HG03045 (cell line): ENCODE data around the gene NLN.
"Not testable (repeated sequence)": the region's sequence is repeated elsewhere in the genome, so short reads cannot be mapped to it uniquely, and the experiment has no call there.

Experiments
- ATAC-seq: cut with Tn5 transposase; IDR thresholded peaks from one replicate; pipeline ENCODE4 v1.9.1; 2021; ENCODE audit warnings: mild to moderate bottlenecking, moderate library complexity; ENCODE audit not compliant: unreplicated experiment

NLN gene

DNA sequence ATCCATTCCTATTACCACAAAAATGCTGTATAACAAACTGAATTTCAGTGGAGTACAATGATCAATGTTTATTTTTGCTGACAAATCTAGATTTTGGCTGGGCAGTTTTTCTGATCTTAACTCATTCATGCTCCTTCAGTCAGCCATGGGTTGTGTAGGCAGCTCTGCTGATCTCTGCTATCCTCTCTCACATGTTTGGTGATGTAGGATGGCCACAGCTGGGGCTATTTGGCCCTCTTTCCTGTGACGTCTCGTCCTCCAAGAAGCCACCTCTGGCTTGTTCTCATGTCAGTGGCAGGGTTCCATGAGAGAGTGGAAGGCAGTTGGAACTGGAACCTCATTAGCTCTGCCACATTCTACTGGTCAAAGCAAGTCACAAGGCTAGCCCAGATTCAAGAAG, 8.9 kb downstream of the NLN start:
- no peak for ATAC-seq

DNA sequence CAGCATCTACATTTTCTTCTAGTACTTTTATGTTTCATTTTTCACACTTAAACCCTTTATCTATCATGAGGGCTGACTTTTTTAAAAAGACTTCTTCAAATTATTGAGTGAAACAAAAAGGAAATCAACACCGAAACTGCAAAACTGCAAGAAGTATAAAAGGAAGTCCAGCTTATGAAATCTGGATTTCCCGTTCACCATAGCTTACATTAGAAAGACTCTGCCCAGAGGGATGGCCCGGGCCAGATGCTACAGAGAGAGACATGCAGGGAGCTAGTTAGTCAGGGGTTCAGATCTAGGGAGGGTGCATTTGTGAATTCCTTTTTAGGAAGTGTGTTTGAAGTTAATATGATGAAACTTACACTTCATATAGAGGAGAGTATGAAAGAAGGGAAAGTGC, 10.0 kb downstream of the NLN start:
- not testable (repeated sequence) for ATAC-seq

DNA sequence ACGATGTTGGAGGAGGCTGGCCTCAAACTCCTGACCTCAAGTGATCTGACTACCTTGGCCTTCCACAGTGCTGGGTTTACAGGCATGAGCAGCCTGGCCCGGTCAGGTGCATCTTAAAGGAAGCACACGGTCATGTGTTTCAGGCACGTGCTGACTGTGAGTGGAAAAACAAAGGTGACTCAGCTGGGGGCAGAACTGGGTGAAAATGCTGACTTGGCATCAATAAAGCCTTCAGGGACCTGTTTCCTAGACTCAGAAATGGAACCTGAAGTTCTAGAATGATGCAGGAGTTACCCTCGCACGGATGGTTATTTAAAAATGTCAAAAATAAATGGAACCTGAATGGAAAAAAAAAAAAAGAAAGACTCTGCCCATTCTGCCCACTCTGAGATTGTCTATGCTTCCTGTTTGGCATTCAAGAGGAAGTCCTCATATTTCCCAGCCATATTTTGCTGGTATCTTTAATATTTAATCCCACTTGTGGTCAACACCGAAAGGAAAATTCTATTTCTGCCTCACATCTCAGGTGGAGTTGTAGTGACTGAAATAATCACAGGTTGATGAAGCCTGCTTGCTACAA, 12.3 kb downstream of the NLN start:
- not testable (repeated sequence) for ATAC-seq

DNA sequence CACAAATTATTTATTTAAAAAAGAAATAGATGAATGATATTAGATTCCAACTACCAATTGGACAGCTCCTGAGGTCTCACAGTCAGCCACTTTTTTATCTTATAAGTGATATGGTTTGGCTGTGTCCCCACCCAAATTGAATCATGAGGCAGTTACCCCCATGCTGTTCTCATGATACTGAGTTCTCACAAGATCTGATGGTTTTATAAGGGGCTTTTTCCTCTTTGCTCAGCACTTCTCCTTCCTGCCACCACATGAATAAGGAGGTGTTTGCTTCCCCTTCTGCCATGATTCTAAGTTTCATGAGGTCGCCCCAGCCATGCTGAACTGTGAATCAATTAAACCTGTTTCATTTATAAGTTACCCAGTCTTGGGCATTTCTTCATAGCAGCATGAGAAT, 12.9 kb downstream of the NLN start:
- no peak for ATAC-seq

DNA sequence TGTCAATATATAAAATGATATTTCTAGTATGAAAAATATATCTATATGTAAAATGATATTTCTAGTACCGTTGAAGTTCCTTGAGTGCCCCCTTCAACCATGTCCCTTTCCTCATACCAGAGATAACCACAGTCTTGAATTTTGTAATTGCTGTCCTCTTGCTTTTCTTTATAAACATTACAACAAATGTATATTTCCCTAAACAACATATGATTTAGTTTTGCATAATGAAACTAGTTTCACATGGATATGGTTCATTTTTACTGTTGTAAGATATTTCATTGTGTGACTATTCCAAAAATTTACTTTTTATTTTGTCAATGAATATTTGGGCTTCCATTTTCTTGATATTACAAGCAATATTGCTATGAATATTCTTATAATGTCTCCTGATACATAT, 14.0 kb downstream of the NLN start:
- ATAC-seq, result no peak

DNA sequence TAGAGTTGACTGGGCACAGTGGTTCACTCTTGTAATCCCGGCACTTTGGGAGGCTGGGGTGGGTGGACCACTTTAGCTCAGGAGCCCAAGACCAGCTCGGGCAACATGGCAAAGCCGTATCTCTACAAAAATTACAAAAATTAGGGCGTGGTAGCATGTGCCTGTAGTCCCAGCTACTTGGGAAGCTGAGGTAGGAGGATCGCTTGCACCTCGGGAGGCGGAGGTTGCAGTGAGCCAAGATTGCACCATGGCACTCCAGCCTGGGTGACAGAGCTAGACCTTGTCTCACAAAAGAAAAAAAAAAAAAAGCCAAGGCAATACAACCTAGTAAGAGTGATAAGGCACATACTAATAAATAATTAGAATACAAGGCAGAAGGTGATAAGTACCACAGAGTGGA, 15.8 kb downstream of the NLN start:
- no peak for ATAC-seq

DNA sequence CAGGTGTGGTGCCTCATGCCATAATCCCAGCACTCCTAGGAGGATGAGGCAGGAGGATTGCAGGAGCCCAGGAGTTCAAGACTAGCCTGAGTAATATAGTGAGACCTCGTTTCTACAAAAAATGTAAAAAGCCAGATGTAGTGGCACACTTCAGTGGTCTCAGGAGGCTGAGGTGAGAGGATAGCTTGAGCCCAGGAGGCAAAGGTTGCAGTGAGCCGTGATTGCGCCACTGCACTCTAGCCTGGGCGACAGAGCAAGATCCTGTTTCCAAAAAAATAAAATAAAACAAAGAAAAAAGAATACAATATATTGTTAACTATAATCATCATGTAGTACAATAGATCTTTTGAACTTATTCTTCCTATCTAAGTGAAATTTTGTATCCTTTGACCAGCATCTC, 16.3 kb downstream of the NLN start:
- ATAC-seq, result no peak

DNA sequence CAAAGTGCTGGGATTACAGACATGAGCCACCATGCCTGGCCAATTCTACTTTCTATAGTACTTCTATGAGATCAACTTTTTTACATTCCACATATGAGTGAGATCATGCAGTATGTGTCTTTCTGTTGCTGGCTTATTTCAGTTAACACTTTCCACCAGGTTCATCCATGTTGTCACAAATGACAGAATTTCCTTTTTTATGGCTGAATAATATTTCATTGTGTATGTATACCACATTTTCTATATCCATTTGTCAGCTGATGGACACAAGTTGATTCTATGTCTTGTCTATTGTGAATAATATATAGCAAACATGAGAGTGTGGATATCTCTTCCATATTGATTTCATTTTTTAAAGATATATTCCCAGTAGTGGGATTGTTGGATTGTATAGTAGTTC, 17.2 kb downstream of the NLN start:
- ATAC-seq, result no peak

DNA sequence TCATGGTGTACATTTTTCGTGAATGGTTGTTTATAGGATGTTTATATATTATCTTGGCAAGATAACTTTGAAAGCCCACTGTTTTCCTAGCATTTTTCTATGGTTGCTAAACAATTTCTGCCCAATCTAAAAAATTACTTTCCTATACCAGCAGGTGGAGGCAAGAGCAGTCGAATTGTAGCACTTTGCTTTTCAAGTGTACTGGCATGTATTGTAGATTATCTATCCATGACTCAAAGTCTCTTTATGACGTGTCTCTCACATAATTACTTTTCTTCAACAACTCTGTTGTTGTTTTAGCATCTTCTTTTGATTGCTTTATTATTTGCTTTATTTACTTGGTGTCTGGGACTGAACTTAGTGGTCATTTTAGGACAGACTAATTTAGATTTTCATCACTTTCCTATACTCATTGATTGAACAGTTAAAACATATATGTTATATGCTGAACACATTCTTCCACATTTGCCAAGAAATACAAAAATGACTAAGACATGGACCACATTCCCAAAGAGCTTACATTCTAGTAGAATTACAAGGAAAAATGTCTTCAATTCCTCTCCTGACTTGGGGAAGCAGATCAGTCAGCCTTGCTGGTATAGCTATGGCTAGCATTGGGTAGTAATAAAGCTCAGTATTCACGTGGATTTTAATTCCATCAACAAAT, 20.7 kb downstream of the NLN start:
- peak; percentile 53 for ATAC-seq

DNA sequence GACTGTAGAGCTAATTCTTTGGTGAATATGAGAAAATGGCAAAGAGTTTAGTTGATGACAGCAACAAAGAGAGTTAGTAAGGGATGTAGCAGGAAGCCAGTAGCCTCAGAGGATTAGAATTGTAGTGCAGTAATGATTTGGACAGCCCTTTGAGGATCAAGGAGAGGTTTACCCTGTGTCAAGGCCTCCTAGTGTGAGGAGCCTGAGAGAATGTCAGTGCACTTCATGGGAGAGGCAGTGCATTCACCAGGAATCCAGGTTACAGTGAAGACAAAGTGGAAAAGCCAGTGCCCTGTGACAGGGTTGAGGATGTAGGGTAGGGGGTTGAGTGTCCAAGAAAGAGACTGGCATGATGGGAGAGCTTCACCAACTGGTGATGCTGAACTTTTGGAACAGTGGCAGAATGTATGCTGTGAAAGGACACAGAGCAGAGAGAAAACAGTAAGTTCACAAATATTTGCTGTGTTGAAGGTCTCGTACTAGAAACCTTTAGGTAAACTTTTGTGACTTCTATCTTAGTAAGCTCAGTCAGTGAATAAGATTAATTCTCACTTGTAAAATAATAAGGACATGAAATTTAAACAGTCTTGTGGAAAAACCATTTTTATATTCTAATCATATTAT, 27.3 kb downstream of the NLN start:
- no peak for ATAC-seq

DNA sequence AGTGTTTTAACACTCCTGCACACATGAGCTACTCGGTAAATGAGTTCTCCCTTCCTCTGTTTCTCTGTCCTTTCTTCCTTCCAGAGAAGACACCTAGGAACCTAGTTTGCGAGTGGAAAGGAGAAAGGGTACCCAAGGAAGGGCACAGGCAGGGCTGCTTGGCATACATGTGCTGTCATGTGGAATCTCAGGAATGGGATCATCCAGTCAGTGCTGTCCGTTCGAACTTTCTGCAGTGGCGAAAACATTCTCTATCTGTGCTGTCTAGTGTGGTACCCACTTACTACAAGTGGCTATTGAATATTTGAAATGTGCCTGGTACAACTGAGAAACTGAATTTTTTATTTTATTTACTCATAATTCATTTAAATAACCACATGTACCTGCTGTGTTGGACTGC, 28.0 kb downstream of the NLN start:
- no peak for ATAC-seq

DNA sequence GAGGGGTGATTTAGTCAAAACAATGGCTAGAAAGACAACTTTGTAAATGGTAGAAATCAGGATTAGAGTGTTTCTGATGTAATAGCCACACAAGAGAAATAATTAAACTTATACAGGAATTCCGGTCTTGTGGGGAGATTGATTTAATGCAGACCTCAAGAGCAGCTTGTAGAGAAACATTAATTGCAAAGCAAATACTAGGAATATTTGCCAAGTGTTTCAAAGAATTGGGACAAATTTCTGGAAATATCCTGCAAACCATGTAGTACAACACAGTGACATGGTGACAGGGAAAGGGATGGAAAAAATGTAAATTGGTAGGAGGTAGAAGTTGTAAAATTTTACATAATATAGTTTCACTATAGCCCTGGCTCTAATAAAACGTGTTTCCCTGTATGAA, 28.9 kb downstream of the NLN start:
- ATAC-seq, result no peak

DNA sequence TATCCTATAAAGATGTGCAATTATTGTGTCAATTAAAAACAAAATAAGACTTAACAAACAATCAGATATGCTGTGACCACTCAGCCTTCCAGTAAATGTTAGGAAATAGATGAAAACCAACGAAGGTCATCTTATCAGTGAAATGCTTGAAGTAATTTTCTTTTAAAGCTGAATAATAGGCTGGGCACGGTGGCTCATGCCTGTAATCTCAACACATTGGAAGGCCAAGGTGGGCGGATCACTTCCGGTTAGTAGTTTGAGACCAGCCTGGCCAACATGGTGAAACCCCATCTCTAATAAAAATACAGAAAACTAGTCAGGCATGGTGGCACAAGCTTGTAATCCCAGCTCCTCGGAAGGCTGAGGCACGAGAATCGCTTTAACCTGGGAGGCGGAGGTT, 31.2 kb downstream of the NLN start:
- ATAC-seq, result no peak

DNA sequence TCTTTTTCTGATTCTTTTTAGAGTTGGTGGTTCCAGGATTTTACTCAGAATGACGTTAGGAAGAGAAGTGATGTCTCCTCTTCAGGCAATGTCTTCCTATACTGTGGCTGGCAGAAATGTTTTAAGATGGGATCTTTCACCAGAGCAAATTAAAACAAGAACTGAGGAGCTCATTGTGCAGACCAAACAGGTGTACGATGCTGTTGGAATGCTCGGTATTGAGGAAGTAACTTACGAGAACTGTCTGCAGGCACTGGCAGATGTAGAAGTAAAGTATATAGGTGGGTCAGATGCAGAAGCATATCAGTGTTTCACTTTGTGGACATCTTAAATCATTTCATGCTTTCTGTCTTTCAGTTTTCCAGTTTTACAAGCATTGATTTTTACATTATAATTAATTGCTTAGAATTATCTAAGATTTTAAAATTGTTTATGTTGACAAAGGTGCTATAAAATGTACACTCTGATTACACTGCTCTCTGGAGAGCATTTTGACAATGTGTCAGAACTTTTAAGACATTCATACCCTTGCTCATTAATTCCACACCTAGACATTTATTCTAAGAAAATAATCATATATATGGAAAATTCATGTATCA, 36.6 kb downstream of the NLN start:
- no peak for ATAC-seq

DNA sequence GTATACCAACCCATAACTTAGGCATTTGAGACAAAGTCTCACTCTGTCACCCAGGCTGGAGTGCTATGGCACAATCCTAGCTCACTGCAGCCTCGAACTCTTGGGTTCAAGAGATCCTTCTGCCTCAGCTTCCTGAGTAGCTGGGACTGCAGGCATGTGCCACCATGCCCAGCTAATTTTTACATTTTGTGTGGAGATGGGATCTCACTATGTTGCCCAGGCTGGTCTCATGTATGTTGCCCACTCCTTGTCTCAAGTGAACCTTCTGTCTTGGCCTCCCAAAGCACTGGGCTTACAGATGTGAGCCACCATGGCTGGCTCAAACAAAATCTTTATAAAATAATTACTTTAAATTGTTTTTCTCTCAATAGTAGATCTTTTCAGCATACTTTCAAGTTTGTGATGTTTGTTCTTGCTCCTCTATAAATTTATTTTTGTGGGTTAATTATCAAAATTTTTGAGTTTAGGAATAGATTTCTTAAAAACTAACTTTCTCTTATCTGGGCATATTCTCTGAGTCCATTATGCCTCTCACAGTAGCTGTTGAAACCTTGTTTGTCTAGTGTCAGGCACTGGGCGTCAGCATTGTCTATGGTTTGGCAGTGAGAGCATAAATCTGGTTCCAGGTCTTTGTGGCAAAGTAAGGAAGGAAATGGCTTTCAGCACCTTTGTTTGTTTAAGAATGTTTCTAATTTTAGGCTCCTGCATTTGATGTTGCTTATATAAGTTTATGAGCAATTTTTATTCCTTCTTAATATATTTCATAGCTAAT, 38.7 kb downstream of the NLN start:
- no peak for ATAC-seq

DNA sequence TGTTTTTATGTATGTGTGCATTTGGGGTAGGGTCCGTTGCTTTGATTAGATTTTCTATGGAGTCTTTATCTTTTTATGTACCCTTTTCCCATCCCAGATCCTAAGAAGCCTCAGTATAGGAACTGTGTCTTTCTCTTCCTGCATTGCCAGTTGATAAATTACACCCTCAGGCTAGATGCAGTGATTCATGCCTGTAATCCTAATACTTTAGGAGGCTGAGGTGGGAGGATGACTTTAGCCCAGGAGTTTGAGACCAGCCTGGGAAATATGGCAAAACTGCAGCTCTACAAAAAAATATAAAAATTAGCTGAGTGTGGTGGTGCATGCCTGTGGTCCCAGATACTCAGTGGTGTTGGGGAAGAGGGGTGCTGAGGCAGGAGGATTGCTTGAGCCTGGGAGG, 40.2 kb downstream of the NLN start:
- ATAC-seq, result no peak

DNA sequence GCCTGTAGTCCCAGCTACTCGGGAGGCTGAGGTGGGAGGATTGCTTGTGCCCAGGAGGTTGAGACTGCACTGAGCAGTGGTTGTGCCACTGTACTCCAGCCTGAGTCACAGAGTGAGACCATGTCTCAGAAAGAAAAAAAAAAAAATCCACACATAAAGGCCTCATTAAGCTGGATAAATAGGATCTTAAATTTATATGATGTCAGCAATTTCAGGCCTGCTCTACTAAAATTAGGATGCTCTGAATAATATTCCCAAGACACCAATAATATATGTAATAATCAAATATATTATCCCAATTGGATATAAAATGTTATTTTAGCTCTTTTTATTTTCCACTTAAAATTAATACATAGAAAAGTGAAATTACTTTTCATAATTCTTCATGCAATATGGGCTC, 43.6 kb downstream of the NLN start:
- no peak for ATAC-seq

DNA sequence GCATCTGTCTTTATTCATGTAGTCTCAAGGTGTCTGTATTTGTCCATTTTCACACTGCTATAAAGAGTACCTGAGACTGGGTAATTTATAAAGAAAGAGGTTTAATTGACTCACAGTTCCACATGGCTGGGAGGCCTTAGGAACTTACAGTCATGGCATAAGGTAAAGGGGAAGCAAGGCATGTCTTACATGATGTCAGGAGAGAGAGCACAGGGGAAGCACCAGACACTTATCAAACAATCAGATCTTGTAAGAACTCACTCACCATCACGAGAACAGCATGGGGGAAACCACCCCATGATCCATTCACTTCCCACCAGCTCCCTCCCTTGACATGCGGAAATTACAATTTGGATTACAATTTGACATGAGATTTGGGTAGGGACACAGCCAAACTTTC, 44.2 kb downstream of the NLN start:
- no peak for ATAC-seq

DNA sequence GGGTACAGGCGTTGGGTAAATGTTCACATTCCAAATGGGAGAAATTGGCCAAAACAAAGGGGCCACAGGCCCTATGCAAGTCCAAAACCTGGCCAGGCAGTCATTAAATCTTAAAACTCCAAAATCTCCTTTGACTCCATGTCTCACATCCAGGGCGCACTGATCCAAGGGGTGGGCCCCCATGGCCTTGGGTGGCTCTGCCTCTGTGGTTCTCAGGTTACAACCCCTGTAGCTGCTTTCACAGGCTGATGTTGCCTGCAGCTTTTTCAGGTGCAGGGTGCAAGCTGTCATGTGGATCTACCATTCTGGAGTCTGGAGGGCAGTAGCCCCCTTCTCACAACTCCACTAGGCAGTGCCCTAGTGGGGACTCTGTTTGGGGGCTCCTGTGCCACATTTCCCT, 44.8 kb downstream of the NLN start:
- no peak for ATAC-seq

DNA sequence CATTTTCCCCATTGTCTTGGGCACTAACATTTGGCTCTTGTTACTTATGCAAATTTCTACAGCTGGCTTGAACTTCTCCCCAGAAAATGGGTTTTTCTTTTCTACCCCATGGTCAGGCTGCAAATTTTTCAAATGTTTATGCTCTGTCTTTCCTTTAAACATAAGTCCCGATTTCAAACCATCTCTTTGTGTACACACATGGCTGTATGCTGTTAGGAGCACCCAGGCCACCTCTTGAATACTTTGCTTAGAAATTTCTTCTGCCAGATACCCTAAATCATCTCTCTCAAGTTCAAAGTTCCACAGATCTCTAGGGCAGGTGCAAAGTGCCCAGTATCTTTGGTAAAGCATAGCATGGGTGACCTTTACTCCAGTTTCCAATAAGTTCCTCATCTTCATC, 45.6 kb downstream of the NLN start:
- ATAC-seq, result no peak

DNA sequence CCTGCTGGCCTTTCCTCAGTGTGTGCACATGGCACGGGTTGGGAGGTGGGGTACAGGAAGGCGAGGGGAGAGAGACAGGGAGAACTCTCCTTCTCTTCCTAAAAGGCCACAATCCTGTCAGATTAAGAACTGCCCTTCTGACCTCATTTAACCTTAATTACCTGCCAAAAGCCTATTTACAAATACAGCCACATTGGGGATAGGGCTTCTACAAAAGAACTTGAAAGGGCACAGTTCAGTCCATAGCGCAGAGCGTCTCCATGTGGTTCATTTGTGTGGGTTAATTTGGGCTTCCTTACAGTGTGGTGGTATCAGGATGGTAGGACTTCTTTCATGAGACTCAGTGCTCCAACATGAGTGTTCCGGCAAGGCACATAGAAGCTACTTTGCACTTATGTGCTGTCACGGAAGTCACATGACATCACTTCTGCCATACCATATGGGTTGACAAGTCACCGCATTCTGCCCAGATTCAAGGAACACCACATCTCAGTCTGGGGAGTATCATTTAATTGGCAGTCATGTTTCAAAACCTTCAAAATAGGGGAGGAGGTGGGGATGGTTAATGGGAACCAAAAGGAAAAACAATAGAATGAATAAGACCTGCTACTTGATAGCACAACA, 46.8 kb downstream of the NLN start:
- ATAC-seq, result no peak
